ENCODE results near the gene CTCF.

Gene CTCF

GRCh38 chr16:67544844-67545664, 17.3 kb upstream of the CTCF start:
- no peak overlapping the region for H3K4me3 ChIP-seq (ENCODE audit: low read length, poor library complexity, severe bottlenecking)
- peaks cover 5% of the 10 kb centered on the region for H4K20me1 ChIP-seq (ENCODE audit: insufficient read depth, low read length, poor library complexity, severe bottlenecking)
- no peaks in the 10 kb centered on the region for H3K9me3 ChIP-seq (ENCODE audit: insufficient read depth, low read depth, low read length)
- H3K79me2 ChIP-seq (ENCODE audit: insufficient read depth, low read length): peaks cover 21% of the 10 kb centered on the region
- no peaks in the 10 kb centered on the region for H3K9me2 ChIP-seq (replicated peaks; ENCODE audit: low read depth, low read length)
- H3K27me3 ChIP-seq (ENCODE audit: insufficient read depth, low read length, poor library complexity, severe bottlenecking): no peaks in the 10 kb centered on the region
- no peak overlapping the region for H3K4me2 ChIP-seq (ENCODE audit: low read depth, low read length, poor library complexity, severe bottlenecking)
- peak overlapping the region; percentile 98 for H3K9ac ChIP-seq (ENCODE audit: low read depth, low read length, poor library complexity, severe bottlenecking)
- H3F3A ChIP-seq (ENCODE audit: low read depth): peaks cover 14% of the 10 kb centered on the region; the same call in 1 of the 2 replicates
- TF ChIP-seq CTCF (conservative IDR thresholded peaks at IDR 0.05; ENCODE audit: low read length) (no peak), EZH2phosphoT487 (IDR thresholded peaks at IDR 0.05; ENCODE audit: borderline replicate concordance) (no peak)
- peaks cover 4% of the 10 kb centered on the region; the same call in 1 of the 2 replicates for H3K36me3 ChIP-seq (ENCODE audit: insufficient read depth, low read length)
- H2AFZ ChIP-seq (ENCODE audit: low read length): no peak overlapping the region
- peaks cover 51% of the 10 kb centered on the region for H3K4me1 ChIP-seq (ENCODE audit: insufficient read depth, low read length, poor library complexity, severe bottlenecking)

DNA sequence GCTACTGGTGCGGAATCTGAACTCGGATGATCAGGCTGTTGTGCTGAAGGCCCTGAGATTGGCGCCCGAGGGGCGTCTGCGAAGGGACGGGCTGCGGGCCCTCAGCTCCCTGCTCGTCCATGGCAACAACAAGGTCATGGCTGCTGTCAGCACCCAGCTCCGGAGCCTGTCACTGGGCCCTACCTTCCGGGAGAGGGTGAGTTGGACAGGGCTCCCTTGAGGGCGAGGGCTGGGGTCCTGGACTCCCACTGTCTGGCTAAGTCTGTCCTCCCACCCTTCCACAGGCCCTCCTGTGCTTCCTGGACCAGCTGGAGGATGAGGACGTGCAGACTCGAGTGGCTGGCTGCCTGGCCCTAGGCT, 16.7 kb upstream of the CTCF start:
- peaks cover 14% of the 10 kb centered on the region; the same call in 1 of the 2 replicates for H3F3A ChIP-seq (ENCODE audit: low read depth)
- H3K27me3 ChIP-seq (ENCODE audit: insufficient read depth, low read length, poor library complexity, severe bottlenecking): no peaks in the 10 kb centered on the region
- H3K9me2 ChIP-seq (replicated peaks; ENCODE audit: low read depth, low read length): no peaks in the 10 kb centered on the region
- H2AFZ ChIP-seq (ENCODE audit: low read length): no peak overlapping the region
- no peaks in the 10 kb centered on the region for H3K9me3 ChIP-seq (ENCODE audit: insufficient read depth, low read depth, low read length)
- peaks cover 56% of the 10 kb centered on the region for H3K4me1 ChIP-seq (ENCODE audit: insufficient read depth, low read length, poor library complexity, severe bottlenecking)
- TF ChIP-seq EZH2phosphoT487 (IDR thresholded peaks at IDR 0.05; ENCODE audit: borderline replicate concordance) (no peak), CTCF (conservative IDR thresholded peaks at IDR 0.05; ENCODE audit: low read length) (no peak)
- H3K79me2 ChIP-seq (ENCODE audit: insufficient read depth, low read length): peaks cover 26% of the 10 kb centered on the region
- H4K20me1 ChIP-seq (ENCODE audit: insufficient read depth, low read length, poor library complexity, severe bottlenecking): peaks cover 5% of the 10 kb centered on the region
- H3K4me3 ChIP-seq (ENCODE audit: low read length, poor library complexity, severe bottlenecking): no peak overlapping the region
- peak overlapping the region; percentile 98 for H3K9ac ChIP-seq (ENCODE audit: low read depth, low read length, poor library complexity, severe bottlenecking)
- peaks cover 4% of the 10 kb centered on the region; the same call in 1 of the 2 replicates for H3K36me3 ChIP-seq (ENCODE audit: insufficient read depth, low read length)
- no peak overlapping the region for H3K4me2 ChIP-seq (ENCODE audit: low read depth, low read length, poor library complexity, severe bottlenecking)

DNA sequence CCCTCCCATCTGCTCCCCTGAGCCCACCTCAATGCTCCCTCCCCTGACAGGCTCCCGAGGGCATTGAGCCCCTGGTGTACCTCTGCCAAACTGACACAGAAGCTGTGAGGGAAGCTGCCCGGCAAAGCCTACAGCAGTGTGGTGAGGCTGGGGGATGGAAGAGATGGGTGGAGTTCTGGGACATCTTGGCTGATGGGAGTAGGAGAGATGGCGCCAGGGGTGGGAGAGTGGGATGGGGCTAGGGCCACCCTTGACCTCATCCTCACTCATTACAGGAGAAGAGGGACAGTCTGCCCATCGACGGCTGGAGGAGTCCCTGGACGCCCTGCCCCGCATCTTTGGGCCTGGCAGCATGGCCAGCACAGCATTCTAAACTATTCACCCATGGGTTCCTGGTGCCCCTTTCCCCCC, 16.2 kb upstream of the CTCF start:
- H3K36me3 ChIP-seq (ENCODE audit: insufficient read depth, low read length): peaks cover 4% of the 10 kb centered on the region; the same call in 1 of the 2 replicates
- H3K27me3 ChIP-seq (ENCODE audit: insufficient read depth, low read length, poor library complexity, severe bottlenecking): no peaks in the 10 kb centered on the region
- peak overlapping the region; percentile 99 for H3K4me2 ChIP-seq (ENCODE audit: low read depth, low read length, poor library complexity, severe bottlenecking)
- no peak for TF ChIP-seq EZH2phosphoT487 (IDR thresholded peaks at IDR 0.05; ENCODE audit: borderline replicate concordance)
- peaks cover 14% of the 10 kb centered on the region; the same call in 1 of the 2 replicates for H3F3A ChIP-seq (ENCODE audit: low read depth)
- H3K9ac ChIP-seq (ENCODE audit: low read depth, low read length, poor library complexity, severe bottlenecking): peak overlapping the region; percentile 98
- peaks cover 30% of the 10 kb centered on the region for H3K79me2 ChIP-seq (ENCODE audit: insufficient read depth, low read length)
- H4K20me1 ChIP-seq (ENCODE audit: insufficient read depth, low read length, poor library complexity, severe bottlenecking): peaks cover 5% of the 10 kb centered on the region
- H2AFZ ChIP-seq (ENCODE audit: low read length): no peak overlapping the region
- no peak overlapping the region for H3K4me3 ChIP-seq (ENCODE audit: low read length, poor library complexity, severe bottlenecking)
- H3K9me2 ChIP-seq (replicated peaks; ENCODE audit: low read depth, low read length): no peaks in the 10 kb centered on the region
- peaks cover 59% of the 10 kb centered on the region for H3K4me1 ChIP-seq (ENCODE audit: insufficient read depth, low read length, poor library complexity, severe bottlenecking)
- no peaks in the 10 kb centered on the region for H3K9me3 ChIP-seq (ENCODE audit: insufficient read depth, low read depth, low read length)
